ENCODE results near the gene ATOX1.

Gene ATOX1

DNA sequence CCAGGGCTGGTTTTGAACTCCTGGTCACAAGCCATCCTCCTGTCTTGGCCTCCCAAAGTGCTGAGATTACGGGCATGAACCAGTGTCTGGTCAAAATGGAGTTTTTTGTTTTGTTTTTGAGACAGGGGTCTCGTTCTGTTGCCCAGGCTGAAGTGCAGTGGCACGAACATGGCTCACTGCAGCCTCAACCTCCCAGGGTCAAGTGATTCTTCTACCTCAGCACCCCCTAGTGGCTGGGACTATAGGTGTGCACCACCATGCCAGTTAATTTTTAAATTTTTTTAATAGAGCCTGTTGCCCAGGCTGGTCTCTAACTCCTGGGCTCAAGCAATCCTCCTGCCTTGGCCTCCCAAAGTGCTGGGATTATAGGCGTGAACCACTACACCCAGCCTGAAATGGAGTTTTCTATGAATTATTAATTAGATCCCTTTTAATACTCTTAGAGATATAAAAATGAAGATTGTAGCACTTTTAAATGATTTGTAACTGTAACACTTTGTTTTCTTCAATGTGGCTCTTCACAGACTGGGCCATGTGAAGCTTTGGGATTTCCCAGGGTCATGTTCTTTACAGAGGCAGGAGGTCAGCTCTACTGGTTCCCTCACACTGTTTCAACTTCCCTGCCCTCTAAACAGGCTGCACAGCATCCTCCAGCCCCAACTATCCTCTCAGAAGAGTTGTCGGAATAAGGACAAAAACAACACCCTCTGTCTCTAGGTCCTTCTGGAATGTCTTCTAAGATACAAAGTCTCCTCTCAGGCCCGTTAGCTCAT lies 39.0 kb downstream of the ATOX1 start:
- DNase-seq, result peak; percentile 69
- no peak overlapping the region for H3K4me3 ChIP-seq (ENCODE audit: low read depth, low read length)
- no peaks in the 10 kb centered on the region for H3K36me3 ChIP-seq (replicated peaks)
- TF ChIP-seq, protein P1, sequence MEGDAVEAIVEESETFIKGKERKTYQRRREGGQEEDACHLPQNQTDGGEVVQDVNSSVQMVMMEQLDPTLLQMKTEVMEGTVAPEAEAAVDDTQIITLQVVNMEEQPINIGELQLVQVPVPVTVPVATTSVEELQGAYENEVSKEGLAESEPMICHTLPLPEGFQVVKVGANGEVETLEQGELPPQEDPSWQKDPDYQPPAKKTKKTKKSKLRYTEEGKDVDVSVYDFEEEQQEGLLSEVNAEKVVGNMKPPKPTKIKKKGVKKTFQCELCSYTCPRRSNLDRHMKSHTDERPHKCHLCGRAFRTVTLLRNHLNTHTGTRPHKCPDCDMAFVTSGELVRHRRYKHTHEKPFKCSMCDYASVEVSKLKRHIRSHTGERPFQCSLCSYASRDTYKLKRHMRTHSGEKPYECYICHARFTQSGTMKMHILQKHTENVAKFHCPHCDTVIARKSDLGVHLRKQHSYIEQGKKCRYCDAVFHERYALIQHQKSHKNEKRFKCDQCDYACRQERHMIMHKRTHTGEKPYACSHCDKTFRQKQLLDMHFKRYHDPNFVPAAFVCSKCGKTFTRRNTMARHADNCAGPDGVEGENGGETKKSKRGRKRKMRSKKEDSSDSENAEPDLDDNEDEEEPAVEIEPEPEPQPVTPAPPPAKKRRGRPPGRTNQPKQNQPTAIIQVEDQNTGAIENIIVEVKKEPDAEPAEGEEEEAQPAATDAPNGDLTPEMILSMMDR (IDR thresholded peaks at IDR 0.05; ENCODE audit: low read depth, low read length, missing control alignments), result peak; percentile 77
- peak overlapping the region; percentile 76 for H3K27ac ChIP-seq
- in situ Hi-C loops (cut with HindIII; ENCODE audit: low pct_ligation_motif_present, low sequenced_read_pairs), result no loop called here
- H3K27me3 ChIP-seq (replicated peaks), result no peaks in the 10 kb centered on the region

DNA sequence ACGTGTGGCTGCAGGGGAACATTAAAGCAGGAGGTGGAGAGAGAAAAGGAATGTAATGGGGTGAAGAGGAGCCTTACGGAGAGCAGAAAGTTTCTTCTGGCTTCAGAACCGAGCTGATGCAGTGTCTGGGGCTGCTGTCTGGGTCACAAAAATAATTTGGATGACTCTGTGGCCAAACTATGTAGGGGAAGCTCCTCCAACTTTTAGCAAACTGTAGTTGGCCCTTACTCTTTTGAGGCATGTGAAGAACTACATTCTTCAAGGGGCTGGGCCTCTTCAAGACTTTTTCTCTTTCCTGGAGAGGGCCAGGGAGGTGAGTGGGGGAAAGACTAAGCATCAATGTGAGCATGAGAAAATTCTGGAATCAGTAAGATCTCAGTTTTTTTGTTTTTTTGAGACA lies 39.8 kb downstream of the ATOX1 start:
- DNase-seq, result peak; percentile 79
- H3K27ac ChIP-seq, result peak overlapping the region; percentile 76
- H3K36me3 ChIP-seq (replicated peaks), result no peaks in the 10 kb centered on the region
- no peak overlapping the region for H3K4me3 ChIP-seq (ENCODE audit: low read depth, low read length)
- no peaks in the 10 kb centered on the region for H3K27me3 ChIP-seq (replicated peaks)
- in situ Hi-C loops (cut with HindIII; ENCODE audit: low pct_ligation_motif_present, low sequenced_read_pairs), result no loop called here
- TF ChIP-seq, protein P1 (IDR thresholded peaks at IDR 0.05; ENCODE audit: low read depth, low read length, missing control alignments), result no peak

DNA sequence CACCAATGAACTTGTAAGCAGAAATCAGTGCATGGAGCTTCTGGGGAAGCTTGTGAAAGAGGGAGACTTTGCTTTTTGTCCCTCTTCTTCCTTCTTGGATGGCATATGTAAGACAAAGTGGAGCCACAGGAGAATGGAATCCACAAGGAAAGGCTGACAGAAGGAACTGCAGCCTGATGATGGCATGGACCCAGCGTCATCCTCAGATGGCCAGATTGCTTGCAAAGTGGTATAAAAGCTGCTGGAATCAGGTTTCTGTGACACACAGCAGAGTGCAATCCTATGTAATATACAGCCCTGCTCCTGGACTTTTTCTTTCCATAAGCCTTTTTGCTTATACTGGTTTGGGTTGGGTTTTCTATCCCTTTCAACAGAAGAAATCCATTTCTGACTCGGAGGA lies 40.3 kb downstream of the ATOX1 start:
- no peaks in the 10 kb centered on the region for H3K27me3 ChIP-seq (replicated peaks)
- no peaks in the 10 kb centered on the region for H3K36me3 ChIP-seq (replicated peaks)
- no peak overlapping the region for H3K4me3 ChIP-seq (ENCODE audit: low read depth, low read length)
- in situ Hi-C loops (cut with HindIII; ENCODE audit: low pct_ligation_motif_present, low sequenced_read_pairs), result no loop called here
- TF ChIP-seq, protein P1 (IDR thresholded peaks at IDR 0.05; ENCODE audit: low read depth, low read length, missing control alignments), result no peak
- peak overlapping the region; percentile 76 for H3K27ac ChIP-seq
- peak; percentile 40 for DNase-seq

DNA sequence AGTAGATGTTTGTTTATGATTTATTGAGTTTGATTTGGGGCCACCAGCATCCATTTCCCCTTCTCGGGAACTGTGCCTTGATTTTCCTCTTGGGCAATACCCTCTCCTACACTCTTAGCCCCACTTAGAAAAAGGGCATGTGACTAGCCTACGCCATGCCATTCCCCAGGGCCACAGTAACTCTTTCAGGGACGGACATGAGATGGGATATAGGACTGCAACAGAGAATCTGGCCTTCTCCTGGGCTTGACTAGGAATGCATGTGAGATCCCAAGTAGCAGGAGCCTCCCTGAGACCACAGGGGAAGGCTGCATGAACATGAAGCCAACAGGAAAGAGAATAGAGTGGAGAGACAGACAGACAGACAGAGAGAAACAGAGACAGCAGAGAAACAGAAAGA lies 41.0 kb downstream of the ATOX1 start:
- no peak overlapping the region for H3K4me3 ChIP-seq (ENCODE audit: low read depth, low read length)
- in situ Hi-C loops (cut with HindIII; ENCODE audit: low pct_ligation_motif_present, low sequenced_read_pairs), result no loop called here
- no peaks in the 10 kb centered on the region for H3K27me3 ChIP-seq (replicated peaks)
- TF ChIP-seq, protein P1 (IDR thresholded peaks at IDR 0.05; ENCODE audit: low read depth, low read length, missing control alignments), result no peak
- H3K27ac ChIP-seq, result peak overlapping the region; percentile 76
- H3K36me3 ChIP-seq (replicated peaks), result no peaks in the 10 kb centered on the region
- no peak for DNase-seq

DNA sequence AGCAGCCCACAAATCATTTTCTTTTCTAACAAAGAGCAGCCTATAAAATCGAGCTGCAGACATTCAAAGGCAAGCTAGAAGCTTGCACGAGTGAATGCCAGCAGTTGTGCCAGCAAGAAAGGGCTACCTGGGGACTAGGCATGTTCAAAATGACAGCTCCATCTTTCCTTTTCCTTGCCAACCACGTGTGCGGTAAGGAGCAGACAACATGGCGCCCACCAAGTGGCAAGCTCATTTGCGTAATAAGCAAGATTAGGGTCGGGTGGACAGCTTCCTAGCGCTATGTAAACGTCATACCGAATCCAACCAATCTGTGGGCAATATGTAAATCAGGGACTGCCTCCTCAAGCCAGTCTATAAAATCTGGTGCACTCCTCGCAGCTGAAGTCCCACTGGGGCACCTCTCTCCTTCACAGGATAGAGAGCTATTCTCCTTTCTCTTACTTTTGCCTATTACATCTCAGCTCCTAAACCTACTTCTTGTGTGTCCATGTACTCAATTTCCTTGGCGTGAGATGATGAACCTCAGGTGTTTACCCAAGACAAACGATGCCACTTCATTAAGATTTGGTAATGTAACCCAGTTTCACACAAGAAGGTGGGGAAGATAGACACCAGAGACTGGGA lies 49.2 kb downstream of the ATOX1 start:
- in situ Hi-C loops (cut with HindIII; ENCODE audit: low pct_ligation_motif_present, low sequenced_read_pairs), result no loop called here
- no peaks in the 10 kb centered on the region for H3K36me3 ChIP-seq (replicated peaks)
- no peak for DNase-seq
- TF ChIP-seq, protein P1 (IDR thresholded peaks at IDR 0.05; ENCODE audit: low read depth, low read length, missing control alignments), result no peak
- no peaks in the 10 kb centered on the region for H3K27me3 ChIP-seq (replicated peaks)
- no peak overlapping the region for H3K4me3 ChIP-seq (ENCODE audit: low read depth, low read length)
- no peak overlapping the region for H3K27ac ChIP-seq
